ENCODE data around the gene DEFB119.
"Not testable (repeated sequence)": the region's sequence is repeated elsewhere in the genome, so short reads cannot be mapped to it uniquely, and the experiment has no call there.

Gene DEFB119

GRCh38 chr20:31374346-31374745 is 16.0 kb downstream of the DEFB119 start:
- no peak overlapping the region for H3K27ac Mint-ChIP-seq
- H3K9me3 Mint-ChIP-seq = peaks cover 43% of the 10 kb centered on the region
- H3K4me1 Mint-ChIP-seq = no peaks in the 10 kb centered on the region
- H3K27me3 Mint-ChIP-seq (ENCODE audit: low read depth) = no peaks in the 10 kb centered on the region
- no peak overlapping the region for H3K4me3 Mint-ChIP-seq
- TF ChIP-seq, protein P1, sequence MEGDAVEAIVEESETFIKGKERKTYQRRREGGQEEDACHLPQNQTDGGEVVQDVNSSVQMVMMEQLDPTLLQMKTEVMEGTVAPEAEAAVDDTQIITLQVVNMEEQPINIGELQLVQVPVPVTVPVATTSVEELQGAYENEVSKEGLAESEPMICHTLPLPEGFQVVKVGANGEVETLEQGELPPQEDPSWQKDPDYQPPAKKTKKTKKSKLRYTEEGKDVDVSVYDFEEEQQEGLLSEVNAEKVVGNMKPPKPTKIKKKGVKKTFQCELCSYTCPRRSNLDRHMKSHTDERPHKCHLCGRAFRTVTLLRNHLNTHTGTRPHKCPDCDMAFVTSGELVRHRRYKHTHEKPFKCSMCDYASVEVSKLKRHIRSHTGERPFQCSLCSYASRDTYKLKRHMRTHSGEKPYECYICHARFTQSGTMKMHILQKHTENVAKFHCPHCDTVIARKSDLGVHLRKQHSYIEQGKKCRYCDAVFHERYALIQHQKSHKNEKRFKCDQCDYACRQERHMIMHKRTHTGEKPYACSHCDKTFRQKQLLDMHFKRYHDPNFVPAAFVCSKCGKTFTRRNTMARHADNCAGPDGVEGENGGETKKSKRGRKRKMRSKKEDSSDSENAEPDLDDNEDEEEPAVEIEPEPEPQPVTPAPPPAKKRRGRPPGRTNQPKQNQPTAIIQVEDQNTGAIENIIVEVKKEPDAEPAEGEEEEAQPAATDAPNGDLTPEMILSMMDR (IDR thresholded peaks at IDR 0.05; ENCODE audit: unreplicated experiment in 3 of 3) = no peak
- H3K36me3 Mint-ChIP-seq (ENCODE audit: low read depth) = no peaks in the 10 kb centered on the region

- TF ChIP-seq, protein P1 (IDR thresholded peaks at IDR 0.05; ENCODE audit: unreplicated experiment in 3 of 3) = no peak
- Mint-ChIP-seq H3K9me3 (peaks cover 42% of the 10 kb centered on the region), H3K4me3 (no peak within 1 kb of the TSS), H3K36me3 (ENCODE audit: low read depth) (no peaks in the 10 kb centered on the region), H3K4me1 (no peaks in the 10 kb centered on the region), H3K27me3 (ENCODE audit: low read depth) (no peaks in the 10 kb centered on the region), H3K27ac (no peak within 1 kb of the TSS)
Observed at GRCh38 chr20:31368301-31368700, 22.1 kb downstream of the DEFB119 start, which contains the start of gene DEFB118. TSS of gene DEFB118 (plus strand) at chr20:31368601. CDS start at chr20:31368651, 50 bp downstream.

- H3K4me3 Mint-ChIP-seq; H3K36me3 Mint-ChIP-seq (ENCODE audit: low read depth); H3K4me1 Mint-ChIP-seq; H3K27ac Mint-ChIP-seq; H3K27me3 Mint-ChIP-seq (ENCODE audit: low read depth): not testable (repeated sequence)
- peaks cover 42% of the 10 kb centered on the region for H3K9me3 Mint-ChIP-seq
Observed at GRCh38 chr20:31364272-31364671, 26.1 kb downstream of the DEFB119 start.

GRCh38 chr20:31363295-31363694 is 27.1 kb downstream of the DEFB119 start:
- Mint-ChIP-seq H3K27me3 (ENCODE audit: low read depth) (no peaks in the 10 kb centered on the region), H3K9me3 (peaks cover 41% of the 10 kb centered on the region), H3K36me3 (ENCODE audit: low read depth) (no peaks in the 10 kb centered on the region), H3K27ac (no peak overlapping the region), H3K4me3 (no peak overlapping the region), H3K4me1 (no peaks in the 10 kb centered on the region)
- TF ChIP-seq, protein P1 (IDR thresholded peaks at IDR 0.05; ENCODE audit: unreplicated experiment in 3 of 3) = no peak

DNA sequence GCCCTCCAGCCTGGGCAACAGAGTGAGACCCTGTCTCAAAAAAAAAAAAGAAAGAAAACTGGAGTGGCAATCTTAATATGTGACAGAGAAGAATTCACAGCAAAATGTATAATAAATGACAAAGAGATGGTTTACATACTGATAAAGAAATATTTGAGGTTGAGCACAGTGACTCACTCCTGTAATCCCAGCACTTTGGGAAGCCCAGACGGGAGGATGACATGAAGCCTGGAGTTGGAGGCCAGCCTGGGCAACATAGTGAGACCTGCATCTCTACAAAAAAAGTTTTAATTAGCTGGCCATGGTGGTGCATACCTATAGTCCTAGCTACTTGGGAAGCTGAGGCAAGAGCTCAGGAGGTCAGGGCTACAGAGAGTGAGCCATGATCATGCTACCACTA is 34.4 kb downstream of the DEFB119 start:
- H3K4me3 Mint-ChIP-seq = no peak overlapping the region
- no peaks in the 10 kb centered on the region for H3K4me1 Mint-ChIP-seq
- H3K27ac Mint-ChIP-seq = no peak overlapping the region
- no peaks in the 10 kb centered on the region for H3K36me3 Mint-ChIP-seq (ENCODE audit: low read depth)
- H3K27me3 Mint-ChIP-seq (ENCODE audit: low read depth) = peaks cover under 1% of the 10 kb centered on the region
- TF ChIP-seq, protein P1 (IDR thresholded peaks at IDR 0.05; ENCODE audit: unreplicated experiment in 3 of 3) = no peak
- H3K9me3 Mint-ChIP-seq = peaks cover 26% of the 10 kb centered on the region

DNA sequence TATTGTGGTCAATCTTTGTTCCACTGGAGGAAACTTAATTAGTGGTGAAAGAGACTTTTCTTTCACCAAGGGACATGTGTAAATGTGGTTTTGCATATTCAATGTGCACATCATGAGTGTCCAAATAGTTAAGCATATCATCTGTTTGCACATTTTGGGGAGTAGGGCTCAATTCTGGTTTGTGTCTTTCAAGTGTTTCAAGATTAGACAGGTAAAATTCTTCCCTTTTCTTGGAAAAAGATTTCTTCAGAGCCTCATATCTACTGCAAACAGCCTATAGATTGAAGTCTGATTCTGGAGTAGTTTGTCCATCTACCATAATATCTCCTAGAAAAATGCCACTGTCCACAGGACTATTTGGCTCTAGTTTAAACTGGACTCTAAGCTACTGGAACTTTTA is 48.9 kb downstream of the DEFB119 start:
- no peaks in the 10 kb centered on the region for H3K36me3 Mint-ChIP-seq (ENCODE audit: low read depth)
- H3K27ac Mint-ChIP-seq = no peak overlapping the region
- H3K9me3 Mint-ChIP-seq = peaks cover 14% of the 10 kb centered on the region
- no peaks in the 10 kb centered on the region for H3K4me1 Mint-ChIP-seq
- no peaks in the 10 kb centered on the region for H3K27me3 Mint-ChIP-seq (ENCODE audit: low read depth)
- no peak overlapping the region for H3K4me3 Mint-ChIP-seq
- TF ChIP-seq, protein P1 (IDR thresholded peaks at IDR 0.05; ENCODE audit: unreplicated experiment in 3 of 3) = no peak

All from nephron (organoid).